ENCODE results near the gene GARIN3. TPM values are rescaled to one million over a fixed set of nuclear protein-coding genes. Genes with fewer than 3 reads are reported as not detected.

GARIN3 gene
- total RNA-seq, 1 donor = not detected

DNA sequence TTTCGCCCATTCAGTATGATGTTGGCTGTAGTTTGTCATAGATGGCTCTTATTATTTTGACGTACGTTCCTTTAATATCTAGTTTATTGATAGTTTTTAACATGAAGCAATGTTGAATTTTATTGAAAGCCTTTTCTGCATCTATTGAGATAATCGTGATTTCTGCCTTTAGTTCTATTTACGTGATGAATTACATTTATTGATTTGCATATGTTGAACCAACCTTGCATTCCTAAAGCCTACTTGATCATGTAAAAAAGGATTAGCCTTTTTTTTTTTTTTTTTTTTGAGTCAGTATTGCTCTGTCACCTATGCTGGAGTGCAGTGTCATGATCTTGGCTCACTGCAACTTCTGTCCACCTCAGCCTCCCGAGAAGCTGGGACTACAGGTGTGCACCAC, 39.6 kb upstream of the GARIN3 start:
- no peak overlapping the region for H3K4me3 ChIP-seq (ENCODE audit: low read depth, low read length)
- DNase-seq (ENCODE audit: low read depth) = no peak
- TF ChIP-seq, protein P1, sequence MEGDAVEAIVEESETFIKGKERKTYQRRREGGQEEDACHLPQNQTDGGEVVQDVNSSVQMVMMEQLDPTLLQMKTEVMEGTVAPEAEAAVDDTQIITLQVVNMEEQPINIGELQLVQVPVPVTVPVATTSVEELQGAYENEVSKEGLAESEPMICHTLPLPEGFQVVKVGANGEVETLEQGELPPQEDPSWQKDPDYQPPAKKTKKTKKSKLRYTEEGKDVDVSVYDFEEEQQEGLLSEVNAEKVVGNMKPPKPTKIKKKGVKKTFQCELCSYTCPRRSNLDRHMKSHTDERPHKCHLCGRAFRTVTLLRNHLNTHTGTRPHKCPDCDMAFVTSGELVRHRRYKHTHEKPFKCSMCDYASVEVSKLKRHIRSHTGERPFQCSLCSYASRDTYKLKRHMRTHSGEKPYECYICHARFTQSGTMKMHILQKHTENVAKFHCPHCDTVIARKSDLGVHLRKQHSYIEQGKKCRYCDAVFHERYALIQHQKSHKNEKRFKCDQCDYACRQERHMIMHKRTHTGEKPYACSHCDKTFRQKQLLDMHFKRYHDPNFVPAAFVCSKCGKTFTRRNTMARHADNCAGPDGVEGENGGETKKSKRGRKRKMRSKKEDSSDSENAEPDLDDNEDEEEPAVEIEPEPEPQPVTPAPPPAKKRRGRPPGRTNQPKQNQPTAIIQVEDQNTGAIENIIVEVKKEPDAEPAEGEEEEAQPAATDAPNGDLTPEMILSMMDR (IDR thresholded peaks at IDR 0.05; ENCODE audit: insufficient read depth, low read depth, low read length) = no peak

DNA sequence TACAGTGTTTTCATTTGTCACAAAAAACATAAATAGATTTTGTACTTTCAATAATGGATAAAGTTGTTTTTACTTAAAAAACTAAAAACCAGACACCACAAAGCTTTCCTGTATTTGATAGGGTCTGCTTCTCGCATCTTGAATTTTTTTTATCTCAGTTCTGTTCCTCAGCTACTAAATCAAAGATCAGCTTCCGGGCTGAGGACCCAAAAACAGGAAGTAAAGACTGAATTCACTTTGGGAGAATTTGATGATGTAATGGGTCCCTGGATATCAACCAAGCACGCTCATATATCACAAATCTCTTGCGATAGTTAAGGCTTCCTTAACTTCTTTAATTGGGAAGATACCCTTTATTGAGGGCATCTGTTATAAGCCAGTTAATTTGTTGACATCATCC, 38.7 kb upstream of the GARIN3 start:
- TF ChIP-seq, protein P1 (IDR thresholded peaks at IDR 0.05; ENCODE audit: insufficient read depth, low read depth, low read length) = no peak
- no peak for DNase-seq (ENCODE audit: low read depth)
- no peak overlapping the region for H3K4me3 ChIP-seq (ENCODE audit: low read depth, low read length)

DNA sequence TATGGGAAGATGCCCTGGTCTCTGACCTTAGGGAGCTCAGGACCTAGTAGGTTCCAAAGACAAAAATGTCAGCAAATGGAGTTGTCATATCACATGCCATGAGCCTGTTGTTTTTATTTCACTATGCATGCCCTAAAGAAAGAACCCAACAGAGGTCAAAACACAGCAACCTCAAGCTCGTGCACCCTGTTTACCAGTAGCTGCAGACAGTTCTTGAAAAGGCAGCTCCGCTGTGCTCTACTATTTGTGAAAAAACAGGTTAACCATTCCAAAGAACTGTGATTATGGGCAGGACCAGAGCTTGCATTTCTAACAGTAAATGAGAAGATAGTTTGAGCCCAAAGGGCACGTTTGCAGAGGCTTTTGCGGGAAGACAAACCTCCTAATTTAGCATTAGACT, 37.4 kb upstream of the GARIN3 start:
- no peak overlapping the region for H3K4me3 ChIP-seq (ENCODE audit: low read depth, low read length)
- TF ChIP-seq, protein P1 (IDR thresholded peaks at IDR 0.05; ENCODE audit: insufficient read depth, low read depth, low read length) = no peak
- no peak for DNase-seq (ENCODE audit: low read depth)

DNA sequence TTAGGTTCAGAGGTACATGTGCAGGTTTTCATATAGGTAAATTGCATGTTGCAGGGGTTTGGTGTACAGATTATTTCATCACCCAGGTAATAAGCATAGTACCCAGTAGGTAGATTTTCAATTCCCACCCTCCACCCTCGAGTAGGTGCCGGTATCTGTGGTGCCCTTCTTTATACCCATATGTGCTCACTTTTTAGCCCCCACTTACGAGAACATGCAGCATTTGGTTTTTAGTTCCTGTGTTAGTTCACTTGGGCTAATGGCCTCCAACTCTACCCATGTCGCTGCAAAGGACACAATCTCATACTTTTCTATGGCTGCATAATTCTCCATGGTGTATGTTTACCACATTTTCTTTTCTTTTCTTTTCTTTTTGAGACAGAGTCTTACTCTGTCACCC, 35.8 kb upstream of the GARIN3 start:
- TF ChIP-seq, protein P1 (IDR thresholded peaks at IDR 0.05; ENCODE audit: insufficient read depth, low read depth, low read length) = no peak
- H3K4me3 ChIP-seq (ENCODE audit: low read depth, low read length) = no peak overlapping the region
- DNase-seq (ENCODE audit: low read depth) = no peak

DNA sequence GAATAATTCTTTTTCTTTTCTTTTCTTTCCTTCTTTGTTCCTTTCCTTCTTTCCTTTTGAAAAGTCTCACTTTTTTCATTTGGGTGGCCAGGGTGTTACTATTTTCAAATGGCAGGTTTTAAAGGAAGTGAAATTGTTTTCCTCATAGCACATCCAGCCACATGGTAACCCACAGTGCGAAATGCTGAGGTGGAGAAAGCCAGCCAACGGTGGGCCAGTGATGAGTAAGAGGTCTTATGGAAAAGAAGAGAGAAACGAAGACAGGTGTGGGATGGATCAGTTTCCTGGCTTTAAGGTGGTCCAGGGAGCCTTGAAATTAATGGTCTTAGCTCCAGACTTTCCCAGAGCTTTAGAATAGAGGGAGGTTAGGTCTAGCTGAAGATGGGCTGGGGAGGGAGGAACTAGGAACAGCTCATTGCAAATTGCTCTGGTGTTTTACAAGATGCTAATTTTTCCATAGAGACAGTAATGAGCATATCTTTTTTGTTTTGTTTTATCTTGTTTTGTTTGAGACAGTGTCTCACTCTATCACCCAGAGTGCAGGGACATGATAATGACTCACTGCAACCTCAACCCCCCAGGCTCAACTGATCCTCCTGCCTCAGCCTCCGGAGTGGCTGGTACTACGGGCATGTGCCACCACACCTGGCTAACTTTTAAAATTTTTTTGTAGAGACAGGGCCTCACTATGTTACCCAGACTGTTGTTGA, 32.4 kb upstream of the GARIN3 start:
- TF ChIP-seq, protein P1 (IDR thresholded peaks at IDR 0.05; ENCODE audit: insufficient read depth, low read depth, low read length) = no peak
- no peak overlapping the region for H3K4me3 ChIP-seq (ENCODE audit: low read depth, low read length)
- no peak for DNase-seq (ENCODE audit: low read depth)

DNA sequence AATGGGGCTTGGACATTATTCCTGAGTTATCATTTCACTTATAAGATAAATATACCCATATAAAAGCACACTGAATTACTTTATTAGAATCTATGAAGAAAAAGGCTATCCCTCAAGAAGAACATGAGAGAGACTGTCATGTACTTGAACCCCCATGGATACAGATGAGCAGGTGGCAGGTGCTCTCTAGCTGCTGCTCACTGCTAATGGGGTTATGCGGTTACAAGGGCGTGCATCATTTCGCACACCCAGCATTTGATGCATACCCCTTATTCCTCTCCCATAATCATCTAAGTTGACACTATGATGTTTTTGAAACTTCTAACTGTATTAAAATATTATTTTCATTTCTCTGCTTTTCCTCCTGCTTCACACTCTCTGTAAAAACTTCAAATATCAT, 31.0 kb upstream of the GARIN3 start:
- no peak overlapping the region for H3K4me3 ChIP-seq (ENCODE audit: low read depth, low read length)
- DNase-seq (ENCODE audit: low read depth) = no peak
- TF ChIP-seq, protein P1 (IDR thresholded peaks at IDR 0.05; ENCODE audit: insufficient read depth, low read depth, low read length) = no peak

DNA sequence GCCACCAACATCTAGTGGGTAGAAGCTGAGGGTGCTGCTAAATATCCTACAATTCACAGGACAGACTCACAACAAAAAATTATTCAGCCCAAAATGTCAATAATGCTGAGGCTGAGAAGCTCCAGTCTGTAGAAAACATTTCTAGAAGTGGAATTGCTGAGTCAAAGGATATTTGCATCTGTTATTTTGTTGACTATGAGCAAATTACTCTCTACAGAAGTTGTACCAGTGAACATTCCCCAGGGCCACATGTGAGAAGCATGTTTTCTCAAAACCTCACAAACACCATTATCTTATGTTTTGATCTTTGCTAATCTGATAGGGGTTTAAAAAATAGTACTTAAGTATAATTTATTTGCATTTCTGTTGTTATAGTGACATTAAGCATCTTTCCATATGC, 30.0 kb upstream of the GARIN3 start:
- no peak for DNase-seq (ENCODE audit: low read depth)
- H3K4me3 ChIP-seq (ENCODE audit: low read depth, low read length) = no peak overlapping the region
- TF ChIP-seq, protein P1 (IDR thresholded peaks at IDR 0.05; ENCODE audit: insufficient read depth, low read depth, low read length) = no peak

Data from fibroblast of villous mesenchyme (primary cell).